ENCODE data around the gene PPP1R9B.

GRCh38 chr17:50094753-50095619 is 55.5 kb downstream of the PPP1R9B start, which contains the start of gene PDK2:
- TF ChIP-seq EZH2phosphoT487 (IDR thresholded peaks at IDR 0.05; ENCODE audit: low read depth, severe bottlenecking, unreplicated experiment) = no peak
- TF ChIP-seq, protein P1, sequence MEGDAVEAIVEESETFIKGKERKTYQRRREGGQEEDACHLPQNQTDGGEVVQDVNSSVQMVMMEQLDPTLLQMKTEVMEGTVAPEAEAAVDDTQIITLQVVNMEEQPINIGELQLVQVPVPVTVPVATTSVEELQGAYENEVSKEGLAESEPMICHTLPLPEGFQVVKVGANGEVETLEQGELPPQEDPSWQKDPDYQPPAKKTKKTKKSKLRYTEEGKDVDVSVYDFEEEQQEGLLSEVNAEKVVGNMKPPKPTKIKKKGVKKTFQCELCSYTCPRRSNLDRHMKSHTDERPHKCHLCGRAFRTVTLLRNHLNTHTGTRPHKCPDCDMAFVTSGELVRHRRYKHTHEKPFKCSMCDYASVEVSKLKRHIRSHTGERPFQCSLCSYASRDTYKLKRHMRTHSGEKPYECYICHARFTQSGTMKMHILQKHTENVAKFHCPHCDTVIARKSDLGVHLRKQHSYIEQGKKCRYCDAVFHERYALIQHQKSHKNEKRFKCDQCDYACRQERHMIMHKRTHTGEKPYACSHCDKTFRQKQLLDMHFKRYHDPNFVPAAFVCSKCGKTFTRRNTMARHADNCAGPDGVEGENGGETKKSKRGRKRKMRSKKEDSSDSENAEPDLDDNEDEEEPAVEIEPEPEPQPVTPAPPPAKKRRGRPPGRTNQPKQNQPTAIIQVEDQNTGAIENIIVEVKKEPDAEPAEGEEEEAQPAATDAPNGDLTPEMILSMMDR (IDR thresholded peaks at IDR 0.05; ENCODE audit: poor library complexity) = no peak

All from hepatocyte (in vitro differentiated cells).